Stimulated activated CD4-positive, alpha-beta T cell treated with anti-CD3 and anti-CD28 coated beads, Interleukin-4, amount 100 ng/mL, for 48 hours (primary cell): ENCODE measurements around the gene GPR153.

Experiments
- DNase-seq, 2 donors: peaks; one replicate each; pipeline ENCODE4 v3.0.0-alpha.2; 2020; ENCODE audit warnings: low read depth in 2 of 2

GPR153 gene

GRCh38 chr1:6287029-6287428 is 26.1 kb upstream of the GPR153 start:
- no peak for DNase-seq

GRCh38 chr1:6286266-6286665 is 25.4 kb upstream of the GPR153 start:
- DNase-seq = no peak

DNA sequence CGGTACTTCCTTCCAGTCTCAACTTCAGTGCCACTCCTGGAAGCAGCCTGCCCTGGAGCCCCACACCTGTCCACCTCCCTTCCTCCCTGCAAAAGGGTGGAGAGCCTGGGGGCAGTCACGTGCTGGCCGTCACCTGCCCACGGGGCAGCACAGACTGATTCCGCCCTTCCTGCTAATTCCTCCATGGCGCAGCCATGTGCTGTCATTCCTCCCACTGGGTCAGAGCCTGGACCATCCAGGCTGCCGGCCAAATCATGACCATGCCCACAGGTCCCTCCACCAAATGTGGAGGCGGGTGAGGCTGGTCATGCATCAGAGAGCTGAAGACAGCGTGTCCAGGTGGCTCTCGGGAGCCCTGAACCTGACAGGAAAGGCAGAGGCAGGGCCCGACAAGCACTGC is 24.4 kb upstream of the GPR153 start:
- no peak for DNase-seq

- DNase-seq = no peak
Observed at GRCh38 chr1:6282577-6283270, 21.8 kb upstream of the GPR153 start.

- DNase-seq = no peak
Observed at GRCh38 chr1:6281511-6282402, 20.9 kb upstream of the GPR153 start.

DNA sequence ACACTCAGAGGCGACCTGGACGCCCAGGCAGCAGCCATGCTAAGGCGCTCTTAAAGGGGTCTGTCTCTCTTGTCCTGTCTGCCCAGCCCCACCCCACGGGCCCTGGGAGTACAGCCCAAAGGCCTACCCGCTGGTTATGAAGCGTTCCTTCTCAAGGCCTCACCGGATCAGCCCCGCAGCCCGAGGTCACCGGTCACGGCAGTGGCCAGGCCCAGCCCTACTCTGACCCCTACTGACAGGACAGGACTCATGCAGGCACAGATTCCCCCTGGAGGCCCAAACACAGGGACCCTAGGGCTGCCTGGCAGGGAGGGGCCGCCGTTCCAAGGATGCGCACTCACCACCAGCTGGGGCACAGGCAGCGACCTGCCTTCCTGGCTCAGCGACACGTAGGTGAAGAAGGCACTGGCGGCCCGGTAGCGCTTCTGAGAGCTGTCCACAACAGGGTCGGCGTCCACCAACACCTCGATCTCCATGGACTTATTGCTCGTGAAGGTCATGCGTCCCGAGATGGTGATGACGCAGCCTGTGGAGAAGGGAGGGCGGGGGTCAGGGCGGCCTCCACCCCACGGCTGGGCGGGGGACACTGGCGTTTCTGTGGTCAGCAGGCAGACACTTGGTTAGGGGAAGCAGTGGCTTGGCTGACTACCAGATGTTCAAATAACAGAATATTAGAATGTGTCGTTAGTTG is 20.0 kb upstream of the GPR153 start:
- no peak for DNase-seq

DNA sequence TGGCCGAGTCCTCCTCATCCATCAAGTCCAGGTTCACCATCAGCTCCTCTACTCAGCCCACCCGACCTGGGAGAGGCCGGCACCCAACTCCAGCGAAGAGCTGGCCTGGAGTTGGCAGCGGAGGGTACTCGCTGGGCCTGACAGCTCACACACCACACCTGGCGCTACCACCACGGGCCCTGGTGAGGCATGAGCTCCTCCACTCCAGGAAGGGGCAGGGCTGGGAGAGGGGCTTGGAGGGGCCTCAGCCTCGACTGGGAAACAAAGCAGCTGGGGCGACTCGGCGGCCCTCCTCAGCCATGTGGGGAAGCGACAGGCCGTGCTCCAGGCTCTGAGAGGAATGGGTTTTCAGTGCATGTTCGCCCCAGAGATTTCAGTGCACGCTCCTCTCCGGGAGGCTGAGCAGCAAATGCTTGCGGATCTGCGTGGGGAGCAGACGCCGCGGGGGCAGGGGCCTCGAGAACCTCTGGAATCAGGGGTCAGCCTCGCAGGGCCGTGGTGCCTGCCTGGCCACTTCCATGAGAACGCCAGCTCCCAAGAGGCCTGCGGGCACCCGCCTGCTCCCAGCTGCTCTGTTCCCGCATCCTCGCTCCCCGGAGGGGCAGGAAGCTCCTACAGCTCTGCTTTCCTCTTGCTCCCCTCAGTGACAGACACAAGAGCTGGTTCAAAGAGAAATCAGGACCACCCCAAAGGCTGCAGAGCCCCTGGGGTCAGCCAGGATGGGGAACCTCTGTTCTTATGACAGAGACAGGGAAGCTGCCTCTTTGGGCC is 18.9 kb upstream of the GPR153 start:
- DNase-seq = no peak

- DNase-seq = no peak
Observed at GRCh38 chr1:6279066-6279465, 18.2 kb upstream of the GPR153 start.

DNA sequence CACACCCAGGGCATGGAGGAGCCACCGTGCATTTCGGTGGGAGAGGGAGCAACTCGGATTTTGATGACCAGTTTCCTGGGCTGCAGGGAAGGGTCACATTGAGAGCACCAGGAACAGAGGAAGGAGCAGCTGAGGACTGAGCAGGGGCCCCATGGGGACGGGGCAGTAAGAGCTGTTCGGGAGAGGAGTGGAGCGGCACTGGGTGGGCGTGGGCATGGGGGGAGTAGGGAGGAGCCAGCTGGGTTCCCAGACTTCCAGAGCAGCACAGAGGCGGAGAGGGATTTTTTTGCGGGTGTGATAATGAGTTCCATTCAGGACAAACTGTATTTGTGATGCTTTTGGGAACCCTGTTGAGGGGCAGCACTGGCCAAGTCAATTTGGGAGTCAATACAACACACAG is 17.4 kb upstream of the GPR153 start:
- DNase-seq = no peak

DNA sequence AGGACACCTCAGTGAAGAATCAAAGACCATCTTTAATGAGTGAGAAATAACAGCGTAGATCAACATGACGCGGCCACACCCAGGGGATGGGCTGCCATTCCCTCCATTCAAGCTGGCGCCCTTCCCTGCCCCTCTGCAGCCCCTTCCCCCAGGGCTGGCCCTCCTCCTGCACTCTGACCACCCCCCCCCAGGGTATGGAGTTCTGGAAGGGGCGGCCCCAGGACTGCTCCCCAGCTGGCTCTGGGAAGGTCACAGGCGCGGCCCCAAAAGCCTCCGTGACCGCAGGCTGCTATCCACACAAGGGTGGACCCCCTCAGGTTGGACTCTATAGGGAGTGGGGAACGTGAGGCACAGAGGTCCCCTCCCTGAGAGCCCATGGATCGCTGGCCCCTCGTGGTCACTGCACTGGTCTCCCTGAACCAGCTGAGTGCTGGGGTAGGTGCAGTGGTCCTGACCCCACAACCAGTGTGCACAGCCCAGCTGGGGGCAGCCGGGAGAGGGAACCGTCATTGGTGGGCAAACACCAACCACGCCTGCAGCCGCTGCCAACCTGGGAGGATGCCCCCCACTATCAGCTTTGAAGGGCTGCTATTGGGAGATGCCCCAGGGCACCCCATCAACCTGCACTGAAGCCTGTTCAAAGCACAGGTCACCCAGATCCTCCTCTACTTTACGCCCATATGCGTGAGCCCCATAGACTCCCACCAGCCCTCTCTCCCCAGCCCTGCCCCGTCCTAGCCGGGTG is 16.1 kb upstream of the GPR153 start:
- no peak for DNase-seq

- no peak for DNase-seq
Observed at GRCh38 chr1:6275826-6276782, 15.2 kb upstream of the GPR153 start.

DNA sequence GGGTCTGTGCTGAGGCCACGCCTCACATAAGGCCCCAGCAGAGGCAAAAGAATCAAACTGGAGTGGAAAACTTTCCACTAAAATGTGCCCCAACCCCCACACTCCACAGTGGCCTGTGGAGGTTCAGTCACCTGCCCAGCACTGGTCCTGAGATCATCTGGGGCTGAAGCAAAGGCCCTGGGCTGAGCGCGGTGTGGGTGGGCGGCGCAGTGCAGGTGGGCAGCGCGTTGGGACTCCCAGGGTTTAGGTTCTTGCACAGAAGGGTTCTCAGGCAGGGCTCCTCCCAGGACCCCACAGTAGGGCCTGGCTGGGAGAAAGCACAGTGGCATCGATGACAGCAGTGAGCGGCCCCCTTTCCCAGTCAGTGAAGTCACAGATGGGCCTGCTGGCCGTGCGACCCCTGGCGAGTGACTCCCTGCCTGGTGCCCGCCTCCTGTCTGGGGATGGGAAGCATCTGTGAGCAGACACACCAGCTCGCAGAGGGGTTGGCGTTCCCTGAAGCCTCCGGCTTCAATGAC is 13.8 kb upstream of the GPR153 start:
- no peak for DNase-seq

DNA sequence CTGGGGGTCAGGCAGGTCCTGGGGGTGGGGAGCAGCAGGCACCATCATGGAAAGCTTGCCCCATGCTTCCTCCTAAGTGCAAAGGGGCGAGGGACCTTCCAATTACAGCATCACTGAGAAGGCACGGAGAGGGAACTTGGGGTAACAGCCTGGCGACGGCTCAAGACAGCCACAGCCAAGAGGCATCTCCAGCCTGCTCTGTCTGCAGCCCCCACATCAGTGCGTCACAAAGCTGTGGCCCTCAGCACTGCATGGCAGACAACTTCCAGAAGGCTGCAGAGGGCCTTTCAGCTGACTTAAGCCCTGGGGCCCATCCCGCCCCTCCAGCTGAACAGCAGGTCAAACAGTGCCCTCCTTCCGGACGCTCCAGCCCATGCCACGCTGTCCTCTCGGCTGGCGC is 13.2 kb upstream of the GPR153 start:
- no peak for DNase-seq

- no peak for DNase-seq
Observed at GRCh38 chr1:6273380-6273891, 12.5 kb upstream of the GPR153 start.

DNA sequence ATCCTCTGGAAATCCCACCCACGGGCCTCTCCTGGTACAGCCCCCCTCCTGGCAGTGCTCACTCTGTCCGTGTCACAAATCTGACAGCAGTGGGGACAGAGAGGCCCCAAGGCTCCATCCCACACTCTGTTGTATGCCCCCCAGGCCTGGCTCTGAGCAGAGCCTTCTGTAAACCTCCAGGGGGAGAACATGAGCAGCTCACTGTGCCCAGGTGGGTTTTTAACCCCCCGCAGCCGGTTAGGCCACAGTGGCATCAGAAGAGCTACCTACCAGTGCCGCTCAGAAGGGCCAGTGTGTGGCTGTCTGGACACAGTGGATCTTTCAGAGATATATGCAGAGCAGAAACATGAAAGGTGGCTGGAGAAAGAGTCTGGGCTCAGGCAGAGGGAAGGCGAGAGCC is 12.0 kb upstream of the GPR153 start:
- no peak for DNase-seq

GRCh38 chr1:6272452-6272851 is 11.6 kb upstream of the GPR153 start:
- DNase-seq = no peak

DNA sequence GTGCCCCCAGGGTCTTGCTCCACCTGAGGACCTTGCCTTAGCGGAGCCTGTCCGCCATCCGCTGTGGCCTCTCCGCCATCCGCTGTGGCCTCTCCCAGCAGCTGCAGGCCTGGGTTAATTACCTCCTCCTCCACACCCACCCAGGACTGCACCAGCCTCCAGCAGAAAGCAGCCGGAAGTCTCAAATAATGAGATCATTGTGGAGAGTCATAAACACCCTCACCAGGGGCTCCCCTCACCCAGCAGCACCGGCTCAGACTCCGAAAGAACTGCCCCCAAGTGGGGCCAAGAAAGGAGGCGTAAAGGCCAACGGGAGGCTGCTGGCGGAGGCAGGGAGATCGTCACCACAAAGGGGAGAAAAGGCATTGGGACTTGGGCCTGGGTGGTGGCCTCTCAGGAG is 10.7 kb upstream of the GPR153 start:
- DNase-seq = no peak

DNA sequence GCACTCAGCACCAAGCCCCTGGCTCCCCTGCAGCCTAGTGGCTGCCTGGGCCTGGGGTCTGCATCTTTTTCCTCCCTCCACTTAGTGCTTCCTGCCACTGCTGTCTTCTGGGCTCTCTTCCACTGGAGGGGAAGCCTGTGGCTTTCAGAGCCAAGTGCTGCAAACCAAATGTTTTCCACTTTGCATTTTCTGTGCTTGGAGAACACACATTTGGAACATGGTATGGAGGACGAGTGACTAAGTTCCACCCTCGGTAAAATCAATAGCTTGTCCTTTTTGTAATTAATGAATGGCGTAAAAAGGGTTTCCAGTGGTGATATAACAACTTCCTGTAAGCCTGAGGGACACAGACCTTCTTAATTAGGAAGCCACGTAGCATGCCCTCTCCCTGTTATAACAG is 10.1 kb upstream of the GPR153 start:
- DNase-seq = no peak

- DNase-seq = no peak
Observed at GRCh38 chr1:6270401-6270800, 9.5 kb upstream of the GPR153 start.
